GM21723 (cell line): ENCODE results near the gene TEX44.
A peak's percentile ranks its signal among the peaks of the same experiment; 100 is the strongest.

Source experiments
- ATAC-seq: cut with Tn5 transposase; IDR thresholded peaks from one replicate; pipeline ENCODE4 v1.9.1; 2021; ENCODE audit warnings: mild to moderate bottlenecking, moderate library complexity; ENCODE audit not compliant: unreplicated experiment

The TEX44 gene

DNA sequence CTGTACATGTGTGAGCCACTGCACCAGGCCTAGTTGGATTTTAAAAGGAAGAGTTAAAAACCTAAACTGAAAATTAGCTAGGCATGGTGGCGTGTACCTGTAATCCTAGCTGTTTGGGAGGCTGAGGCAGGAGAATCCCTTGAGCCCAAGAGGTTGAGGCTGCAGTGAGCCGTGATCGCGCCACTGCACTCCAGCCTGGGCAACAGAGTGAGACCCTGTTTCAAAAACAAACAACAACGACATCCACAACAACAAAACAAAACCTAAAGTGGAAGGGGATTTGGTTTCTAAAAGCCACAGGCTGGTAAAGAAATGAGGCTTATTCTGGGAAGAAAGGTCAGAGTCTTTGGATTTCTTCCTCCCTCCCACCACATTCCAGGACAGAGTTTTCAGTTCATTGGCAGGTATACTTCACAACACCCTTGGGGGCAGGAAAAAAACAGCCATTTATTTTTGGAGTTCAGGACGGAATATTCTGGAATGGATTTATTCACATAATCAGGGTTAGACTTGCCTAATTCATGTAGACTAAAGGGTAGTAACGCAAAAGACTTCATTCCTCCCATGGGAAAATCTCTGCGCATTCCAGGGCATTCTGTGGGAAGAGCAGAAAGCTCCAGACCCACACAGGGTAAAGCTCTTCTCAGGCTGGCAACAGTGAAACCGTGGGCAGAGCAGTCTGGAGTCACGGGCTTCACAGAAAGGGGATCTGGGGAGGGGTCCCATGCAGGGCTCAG, 34.9 kb downstream of the TEX44 start:
- no peak for ATAC-seq

DNA sequence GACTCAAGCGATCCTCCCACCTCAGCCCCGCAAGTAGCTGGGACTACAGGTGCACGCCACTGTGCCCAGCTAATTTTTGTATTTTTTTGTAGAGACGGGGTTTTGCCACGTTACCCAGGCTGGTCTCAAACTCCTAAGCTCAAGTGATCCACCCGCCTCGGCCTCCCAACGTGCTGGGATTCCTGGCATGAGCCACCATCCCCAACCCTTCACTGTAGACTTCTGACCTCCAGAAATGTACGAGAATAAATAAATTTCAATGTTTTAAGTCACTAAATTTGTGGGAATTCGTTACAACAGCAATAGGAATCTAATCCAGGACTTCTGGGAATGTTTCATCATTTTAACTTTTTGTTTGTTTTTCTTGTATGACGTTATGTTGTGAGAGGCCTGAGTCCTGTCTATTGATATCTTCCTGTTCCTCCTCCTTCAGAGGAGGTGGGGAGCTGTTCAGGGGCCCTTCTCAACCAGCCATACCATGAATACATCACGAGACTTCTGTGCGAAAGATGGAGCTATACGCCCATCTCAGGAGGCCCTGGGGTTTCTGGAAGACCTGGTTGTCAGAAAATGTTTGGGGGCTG, 40.0 kb downstream of the TEX44 start:
- ATAC-seq: no peak

DNA sequence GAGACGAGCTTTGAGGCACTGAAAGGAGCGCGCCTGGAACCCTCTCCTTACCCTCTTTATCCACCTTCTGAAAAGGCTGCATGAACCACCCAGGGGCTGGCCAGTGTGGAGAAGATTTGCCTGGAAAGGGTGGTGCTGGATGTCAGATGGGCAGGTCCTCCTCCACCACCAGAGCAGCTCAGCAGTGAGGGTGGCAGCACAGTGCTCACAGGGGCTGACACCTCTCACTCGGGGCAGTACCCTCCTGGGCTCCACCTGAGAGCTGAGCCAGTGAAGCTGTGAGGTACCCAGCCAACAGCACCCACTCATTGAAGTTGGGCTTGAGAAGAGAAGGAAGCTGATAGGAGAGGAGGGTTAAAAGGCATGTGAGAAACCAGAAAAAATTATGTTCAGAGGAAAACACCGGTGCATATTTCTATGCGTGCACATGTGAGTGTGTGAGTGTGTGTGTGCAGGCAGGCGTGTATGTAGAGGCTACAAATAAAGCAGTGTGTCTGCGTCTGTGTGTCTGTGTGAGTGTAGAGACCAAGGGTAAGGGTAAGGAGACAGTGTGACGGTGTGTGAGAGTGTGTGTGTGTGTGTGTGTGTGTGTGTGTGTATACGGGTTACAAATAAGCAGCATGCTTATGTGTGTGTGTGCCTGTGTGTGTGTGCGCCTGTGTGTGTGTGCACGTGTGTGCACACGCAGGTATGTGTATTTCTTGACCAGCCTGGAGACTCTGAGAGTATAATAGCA, 40.7 kb downstream of the TEX44 start:
- ATAC-seq: no peak

DNA sequence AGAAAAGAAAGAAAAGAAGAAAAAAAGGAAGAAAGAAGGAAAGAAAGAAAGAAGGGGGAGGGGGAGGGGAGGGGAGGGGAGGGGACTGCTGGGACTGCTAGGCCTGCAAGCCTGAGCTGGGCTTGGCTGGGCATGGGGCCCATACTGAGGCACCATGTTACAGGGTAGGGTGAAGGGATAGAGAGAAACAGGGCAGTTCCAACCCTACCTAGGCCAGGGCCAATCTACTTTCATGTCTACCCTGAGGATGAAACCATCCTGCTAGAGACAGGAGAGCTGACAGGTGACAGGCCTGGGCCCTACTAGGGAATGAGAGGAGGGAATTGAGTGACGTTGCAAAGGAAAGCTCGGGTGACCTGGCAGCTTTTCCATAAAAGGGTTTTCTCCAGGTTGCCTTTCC, 41.7 kb downstream of the TEX44 start:
- no peak for ATAC-seq

DNA sequence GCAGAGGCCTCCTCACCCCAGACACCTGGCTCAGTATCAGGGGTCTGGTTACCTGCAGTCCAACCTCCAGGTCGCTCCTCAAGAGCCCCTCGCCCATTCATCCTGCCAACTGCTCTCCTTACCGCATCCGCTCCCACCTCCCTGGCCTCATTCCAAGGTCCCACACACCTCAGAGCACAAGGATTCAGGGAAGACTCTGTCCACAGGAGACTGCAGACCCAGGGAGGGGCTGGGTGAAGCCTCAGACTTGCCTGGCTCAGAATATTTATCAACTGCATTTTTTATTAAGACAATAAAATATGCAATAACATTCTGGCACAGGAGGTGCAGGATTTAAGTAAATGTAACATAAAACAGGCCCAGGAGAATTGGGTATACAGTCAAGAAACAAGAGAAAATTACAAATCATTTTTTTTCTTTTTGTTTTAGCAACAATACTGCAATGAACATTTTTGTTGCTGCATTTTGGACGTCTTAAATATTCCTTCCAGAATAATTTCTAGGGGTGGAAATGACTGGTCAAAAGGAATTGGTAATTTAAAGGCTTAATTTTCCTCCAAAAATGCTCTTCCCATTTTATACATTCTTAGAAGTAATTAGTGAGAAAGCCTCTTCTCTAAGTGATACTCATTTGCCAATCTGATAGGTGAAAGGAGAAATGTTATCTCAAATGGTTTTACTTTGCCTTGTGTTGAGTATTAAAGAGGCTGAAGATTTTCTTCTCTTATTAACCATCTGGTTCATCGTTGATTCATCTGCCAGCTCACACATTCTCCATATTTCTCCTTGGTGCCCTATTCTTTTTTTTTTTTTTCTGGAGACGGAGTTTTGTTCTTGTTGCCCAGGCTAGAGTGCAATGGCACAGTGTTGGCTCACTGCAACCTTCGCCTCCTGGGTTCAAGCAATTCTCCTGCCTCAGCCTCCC, 42.5 kb downstream of the TEX44 start:
- ATAC-seq: no peak

DNA sequence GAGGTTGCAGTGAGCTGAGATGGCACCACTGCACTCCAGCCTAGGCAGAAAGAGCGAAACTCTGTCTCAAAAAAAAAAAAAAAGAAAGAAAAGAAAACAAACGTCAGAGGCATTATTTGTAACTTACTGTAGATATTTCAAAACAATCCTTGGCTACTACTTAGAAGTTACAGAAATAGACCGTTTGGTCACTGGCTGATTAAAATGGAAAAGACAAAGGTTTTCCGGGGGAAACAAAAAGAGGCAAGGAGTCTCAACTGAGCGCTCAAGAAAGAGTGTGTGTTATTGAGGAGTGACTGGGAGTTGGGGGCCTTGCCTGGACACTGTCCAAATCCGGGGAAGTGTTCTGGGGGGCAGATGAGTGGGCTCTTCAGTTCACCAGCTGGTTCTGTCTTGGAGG, 47.6 kb downstream of the TEX44 start:
- ATAC-seq: no peak

DNA sequence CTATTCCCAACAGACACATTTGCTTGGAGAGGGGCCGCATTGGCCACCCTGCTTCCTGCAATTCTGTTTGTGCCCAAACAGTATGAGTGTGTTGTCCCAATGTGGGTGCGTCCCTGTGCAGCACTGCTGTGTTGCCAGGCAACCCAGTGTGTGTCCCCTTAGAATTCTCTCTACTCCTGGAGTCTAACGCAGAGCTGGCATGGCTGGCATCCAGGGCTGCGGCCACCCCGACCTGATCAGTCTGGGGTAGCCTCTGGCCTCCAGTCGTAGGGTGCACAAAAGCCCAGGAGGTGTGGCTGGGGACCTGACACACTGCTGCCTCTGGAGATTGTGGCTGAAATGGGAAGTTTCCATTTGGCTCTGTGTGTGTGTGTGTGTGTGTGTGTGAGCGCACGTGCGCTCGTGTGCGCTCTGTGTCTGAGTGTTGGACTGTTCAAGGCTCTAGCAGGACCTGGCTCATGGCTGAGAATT, 48.0 kb downstream of the TEX44 start:
- no peak for ATAC-seq

DNA sequence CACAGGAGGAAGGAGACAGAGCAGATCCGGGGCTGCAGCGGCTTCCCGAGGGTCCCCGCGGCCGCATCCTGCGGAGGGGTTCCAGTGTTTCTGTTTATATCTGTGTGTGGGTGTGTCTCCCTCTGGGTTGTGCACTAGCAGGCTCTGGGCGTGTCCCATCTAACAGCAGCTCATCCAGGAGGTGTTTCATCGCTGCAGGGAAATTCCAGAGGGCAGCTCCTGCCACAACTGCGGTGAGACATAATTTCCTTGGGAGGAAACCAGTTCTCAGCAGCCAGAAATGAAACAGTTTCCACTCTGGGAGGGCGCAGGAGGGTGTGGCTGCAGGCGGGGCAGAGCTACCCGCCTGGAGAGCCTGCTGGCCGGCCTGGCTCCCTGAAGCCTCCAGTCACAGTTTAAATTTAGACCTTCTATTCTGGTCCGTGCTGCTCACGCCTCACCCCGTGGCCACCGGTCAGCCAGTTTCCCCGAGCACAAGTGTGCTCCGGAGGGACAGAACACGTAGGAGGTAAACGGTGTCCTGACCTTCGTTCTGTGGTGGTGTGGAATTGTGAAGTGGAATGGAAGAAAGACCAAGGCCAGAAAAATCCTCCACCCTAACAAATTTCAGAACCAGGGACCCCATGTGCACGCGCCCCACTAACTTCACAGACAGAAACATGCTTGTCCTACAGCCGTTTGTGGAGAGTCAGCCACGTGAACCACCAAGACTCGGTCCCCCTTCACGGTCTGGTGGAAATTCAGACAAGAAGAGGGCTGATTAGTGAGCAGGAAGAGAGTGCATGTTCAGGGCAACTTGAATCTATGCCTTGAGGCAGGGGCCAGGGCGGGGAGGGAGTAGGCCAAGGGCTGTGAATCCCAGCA, 50.2 kb downstream of the TEX44 start:
- ATAC-seq: peak; percentile 65

DNA sequence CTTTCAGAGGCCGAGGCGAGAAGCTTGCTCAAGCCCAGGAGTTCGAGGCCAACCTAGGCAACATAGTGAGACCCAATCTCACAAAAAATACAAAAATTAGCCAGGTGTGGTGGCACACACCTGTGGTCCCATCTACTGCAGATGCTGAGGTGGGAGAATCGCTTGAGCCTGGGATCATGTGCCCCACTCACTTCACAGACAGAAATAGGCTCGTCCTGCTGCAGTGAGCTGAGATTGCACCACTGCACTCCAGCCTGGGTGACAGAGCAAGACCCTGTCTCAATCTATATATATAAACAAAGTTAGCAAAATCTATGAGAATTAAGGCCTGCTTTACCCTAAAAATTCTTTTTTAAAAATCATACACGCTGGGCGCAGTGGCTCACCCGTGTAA, 50.8 kb downstream of the TEX44 start:
- ATAC-seq: no peak
